GM18858 (cell line): ENCODE results near the gene GJB1.

Source experiments
- ATAC-seq: cut with Tn5 transposase; IDR thresholded peaks from one replicate; pipeline ENCODE4 v1.9.1; 2021; ENCODE audit not compliant: unreplicated experiment

Gene GJB1

GRCh38 chrX:71214604-71215337, 8.3 kb upstream of the GJB1 start:
- no peak for ATAC-seq

- no peak for ATAC-seq
Observed at GRCh38 chrX:71215338-71215912, 7.6 kb upstream of the GJB1 start.

GRCh38 chrX:71216485-71216884, 6.5 kb upstream of the GJB1 start:
- ATAC-seq, result no peak

- no peak for ATAC-seq
Observed at GRCh38 chrX:71217298-71217697, 5.7 kb upstream of the GJB1 start.

GRCh38 chrX:71221145-71221544, 1.9 kb upstream of the GJB1 start:
- no peak for ATAC-seq

GRCh38 chrX:71224098-71224708, 1.2 kb downstream of the GJB1 start:
- no peak for ATAC-seq

GRCh38 chrX:71225009-71225408, 2.0 kb downstream of the GJB1 start:
- no peak for ATAC-seq

- ATAC-seq, result no peak
Observed at GRCh38 chrX:71225676-71226075, 2.7 kb downstream of the GJB1 start.

GRCh38 chrX:71227370-71228062, 4.5 kb downstream of the GJB1 start:
- no peak for ATAC-seq

GRCh38 chrX:71228063-71228642, 5.1 kb downstream of the GJB1 start:
- ATAC-seq, result no peak

- no peak for ATAC-seq
Observed at GRCh38 chrX:71235482-71235881, 12.5 kb downstream of the GJB1 start.

- no peak for ATAC-seq
Observed at GRCh38 chrX:71236836-71237235, 13.8 kb downstream of the GJB1 start.

GRCh38 chrX:71239781-71240180, 16.8 kb downstream of the GJB1 start:
- no peak for ATAC-seq

GRCh38 chrX:71241301-71241700, 18.3 kb downstream of the GJB1 start:
- ATAC-seq, result no peak

GRCh38 chrX:71244359-71245128, 21.5 kb downstream of the GJB1 start:
- ATAC-seq, result no peak

GRCh38 chrX:71245159-71245558, 22.1 kb downstream of the GJB1 start:
- ATAC-seq, result no peak

- no peak for ATAC-seq
Observed at GRCh38 chrX:71250841-71251240, 27.8 kb downstream of the GJB1 start.

- no peak for ATAC-seq
Observed at GRCh38 chrX:71251466-71251973, 28.5 kb downstream of the GJB1 start.

- ATAC-seq, result no peak
Observed at GRCh38 chrX:71252221-71252620, 29.2 kb downstream of the GJB1 start.

- ATAC-seq, result no peak
Observed at GRCh38 chrX:71253253-71254091, 30.4 kb downstream of the GJB1 start.
